HL-60 (cell line): ENCODE measurements around the gene BPIFA3.

ENCODE experiments used
- CTCF ChIP-seq: IDR thresholded peaks from one replicate; pipeline ENCODE4 v1.5.1; 2011; ENCODE audit warnings: low read length, control low read depth, inconsistent platforms; ENCODE audit not compliant: insufficient read depth
- GABPA ChIP-seq: IDR thresholded peaks from 2 replicates; pipeline ENCODE4 v1.6.1; 2012; ENCODE audit warnings: low read depth
- POLR2AphosphoS5 ChIP-seq: IDR thresholded peaks from 2 replicates; pipeline ENCODE4 v1.6.1; 2012; ENCODE audit warnings: low read depth
- REST ChIP-seq: IDR thresholded peaks from 2 replicates; pipeline ENCODE4 v1.6.1; 2012; ENCODE audit warnings: low read depth; ENCODE audit not compliant: insufficient replicate concordance
- SPI1 ChIP-seq: IDR thresholded peaks from 2 replicates; pipeline ENCODE4 v1.6.1; 2012; ENCODE audit warnings: low read depth, mild to moderate bottlenecking, borderline replicate concordance

- TF ChIP-seq GABPA (no peak), CTCF (no peak), POLR2AphosphoS5 (no peak), REST (no peak), SPI1 (no peak)
Observed at GRCh38 chr20:33191484-33191883, 25.7 kb upstream of the BPIFA3 start.
